GM12864 (cell line): ENCODE data around the gene PLCB2.

Experiments used
- DNase-seq: peaks from one replicate; pipeline ENCODE4 v3.0.0-alpha.2; 2011; ENCODE audit warnings: low read depth
- H3K4me3 ChIP-seq: 2 replicates; pipeline ENCODE4 v1.5.1; 2011; ENCODE audit warnings: mild to moderate bottlenecking, low read depth, low read length, control low read depth
- TF ChIP-seq, protein P1 (sequence below): IDR thresholded peaks from 2 replicates; pipeline ENCODE4 v1.5.1; 2011; ENCODE audit warnings: low read depth, mild to moderate bottlenecking, moderate library complexity, low read length, control low read depth, inconsistent platforms; ENCODE audit errors: missing control alignments

The PLCB2 gene

DNA sequence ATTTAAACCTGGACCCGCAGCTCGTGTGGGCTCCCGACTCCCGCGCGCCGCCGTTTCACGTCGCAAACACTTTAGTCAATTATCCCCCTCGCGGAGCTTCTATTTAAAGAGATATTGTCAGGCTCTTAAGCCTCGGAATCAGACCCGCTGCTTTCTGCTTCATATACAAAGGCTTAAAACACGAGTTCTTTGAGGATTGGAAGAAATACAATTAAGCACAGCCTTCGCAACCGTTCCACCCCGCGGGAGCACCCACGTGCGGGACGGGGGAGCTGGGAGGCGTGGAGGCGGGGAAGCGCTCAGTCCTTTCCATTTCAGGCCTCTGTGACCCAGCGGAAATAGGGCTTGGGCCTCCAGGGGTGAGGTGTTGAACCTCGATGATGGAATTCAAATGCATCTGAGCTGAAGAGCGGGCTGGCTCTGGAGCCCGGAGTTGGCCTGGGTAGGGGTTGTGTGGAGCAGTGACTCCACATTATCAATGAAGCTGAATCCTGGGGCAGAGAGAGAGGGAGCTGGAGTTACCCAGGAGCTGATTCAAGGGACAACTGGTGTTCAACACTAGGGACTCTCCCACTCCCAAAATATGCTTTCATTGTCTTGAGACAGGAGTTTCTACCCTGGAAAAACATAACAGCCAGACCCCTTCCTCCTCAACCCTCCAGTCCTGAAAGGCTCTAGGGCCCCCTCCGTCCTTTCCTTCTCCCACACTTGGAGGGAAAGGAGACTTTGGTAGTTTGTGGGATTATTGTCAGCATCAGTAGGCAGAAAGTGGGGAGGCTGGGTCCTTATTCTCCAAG is 27.3 kb downstream of the PLCB2 start:
- no peak for DNase-seq
- TF ChIP-seq, protein P1, sequence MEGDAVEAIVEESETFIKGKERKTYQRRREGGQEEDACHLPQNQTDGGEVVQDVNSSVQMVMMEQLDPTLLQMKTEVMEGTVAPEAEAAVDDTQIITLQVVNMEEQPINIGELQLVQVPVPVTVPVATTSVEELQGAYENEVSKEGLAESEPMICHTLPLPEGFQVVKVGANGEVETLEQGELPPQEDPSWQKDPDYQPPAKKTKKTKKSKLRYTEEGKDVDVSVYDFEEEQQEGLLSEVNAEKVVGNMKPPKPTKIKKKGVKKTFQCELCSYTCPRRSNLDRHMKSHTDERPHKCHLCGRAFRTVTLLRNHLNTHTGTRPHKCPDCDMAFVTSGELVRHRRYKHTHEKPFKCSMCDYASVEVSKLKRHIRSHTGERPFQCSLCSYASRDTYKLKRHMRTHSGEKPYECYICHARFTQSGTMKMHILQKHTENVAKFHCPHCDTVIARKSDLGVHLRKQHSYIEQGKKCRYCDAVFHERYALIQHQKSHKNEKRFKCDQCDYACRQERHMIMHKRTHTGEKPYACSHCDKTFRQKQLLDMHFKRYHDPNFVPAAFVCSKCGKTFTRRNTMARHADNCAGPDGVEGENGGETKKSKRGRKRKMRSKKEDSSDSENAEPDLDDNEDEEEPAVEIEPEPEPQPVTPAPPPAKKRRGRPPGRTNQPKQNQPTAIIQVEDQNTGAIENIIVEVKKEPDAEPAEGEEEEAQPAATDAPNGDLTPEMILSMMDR: no peak
- H3K4me3 ChIP-seq: no peak overlapping the region

DNA sequence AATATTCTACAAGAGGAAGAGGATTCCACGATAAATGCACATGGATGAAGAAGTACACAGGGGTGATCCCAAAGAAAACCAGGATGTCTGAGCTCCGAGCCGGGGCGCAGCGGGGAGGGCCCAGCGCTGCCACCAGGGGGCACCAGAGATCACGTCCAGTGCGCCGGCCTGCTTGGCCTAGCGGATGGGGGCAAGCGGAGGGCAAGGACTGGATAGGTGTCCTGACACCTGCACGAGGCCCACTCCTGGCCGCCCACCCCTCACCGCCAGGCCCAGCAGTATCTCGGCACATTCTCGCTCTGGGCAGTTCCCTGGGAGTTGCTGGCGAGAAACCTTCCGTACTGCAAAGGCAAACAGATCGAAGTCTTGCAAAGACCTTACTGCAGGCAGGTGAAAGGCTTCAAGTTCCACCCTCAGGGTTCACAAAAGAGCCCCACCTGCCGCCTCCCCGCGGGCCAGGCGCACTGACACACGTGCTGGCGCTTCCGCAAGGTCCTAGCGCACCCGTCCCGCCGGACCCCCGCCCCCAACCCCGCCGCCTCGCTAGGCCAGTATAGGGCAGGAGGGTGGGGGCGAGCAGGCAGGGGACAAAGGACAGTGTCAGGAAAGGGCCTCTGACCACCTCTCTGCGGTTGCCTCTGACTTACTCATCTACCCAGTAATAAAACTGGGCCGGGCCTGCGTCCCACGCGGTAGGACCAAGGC is 28.1 kb downstream of the PLCB2 start:
- no peak for DNase-seq
- H3K4me3 ChIP-seq: no peak overlapping the region
- TF ChIP-seq, protein P1: peak; percentile 89

DNA sequence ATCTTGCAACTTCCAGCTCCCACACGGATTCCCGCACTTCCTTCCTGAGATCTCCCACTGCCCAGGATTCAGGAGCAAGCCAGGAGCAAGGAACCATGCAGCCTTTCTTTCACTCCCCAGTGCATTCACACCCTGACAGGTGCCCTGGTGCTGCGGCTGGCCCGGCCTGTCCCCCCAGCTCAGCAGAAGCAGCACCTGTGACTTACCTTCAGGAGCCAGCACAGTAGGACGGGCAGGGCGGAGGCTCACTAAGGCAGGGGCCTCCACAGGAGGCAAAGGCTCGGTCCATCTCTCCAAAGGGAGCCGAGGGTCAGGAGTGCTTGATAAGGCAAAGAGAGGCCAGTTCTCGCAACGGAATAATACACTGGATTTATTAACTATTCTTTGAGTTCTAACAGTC is 29.7 kb downstream of the PLCB2 start:
- TF ChIP-seq, protein P1: no peak
- DNase-seq: no peak
- no peak overlapping the region for H3K4me3 ChIP-seq

DNA sequence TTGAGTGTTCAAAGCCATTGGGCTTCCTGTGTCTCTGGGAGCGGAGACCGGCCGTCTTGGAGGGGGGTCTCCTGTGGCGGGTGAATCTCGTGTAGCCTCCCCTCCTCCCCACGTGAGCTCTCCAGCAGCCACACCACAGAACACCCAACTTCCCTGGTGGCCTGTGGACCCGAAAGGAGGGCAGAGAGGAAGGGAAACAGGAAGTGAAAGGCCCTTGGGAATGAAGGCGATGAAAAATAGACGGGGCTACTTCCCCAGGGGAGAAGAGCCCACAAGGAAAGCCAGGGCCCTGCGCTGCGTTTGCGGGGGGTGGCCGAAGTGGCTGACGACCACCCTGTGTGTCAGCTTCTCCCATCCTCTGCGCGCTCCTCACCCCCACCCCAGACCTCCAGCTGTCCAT is 30.3 kb downstream of the PLCB2 start:
- DNase-seq: no peak
- H3K4me3 ChIP-seq: no peak overlapping the region
- TF ChIP-seq, protein P1: no peak

DNA sequence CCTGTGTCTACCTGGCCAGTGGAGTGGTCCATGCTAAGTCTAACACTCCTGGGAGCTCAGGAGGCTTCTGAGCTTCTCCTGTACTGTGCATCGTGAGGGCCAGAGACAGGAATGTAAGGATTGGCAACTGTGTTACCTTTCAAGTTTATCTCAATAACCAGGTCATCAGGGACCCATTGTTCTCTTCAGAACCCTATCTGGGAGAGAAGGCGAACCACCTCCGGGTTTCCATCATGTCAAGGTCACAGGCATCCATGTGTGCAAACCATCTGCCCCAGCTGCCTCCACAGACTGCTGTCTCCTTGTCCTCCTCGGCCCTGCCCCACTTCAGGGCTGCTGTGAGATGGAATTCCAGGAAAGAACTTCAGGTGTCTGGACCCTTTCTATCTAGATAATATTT is 30.8 kb downstream of the PLCB2 start:
- DNase-seq: no peak
- TF ChIP-seq, protein P1: no peak
- H3K4me3 ChIP-seq: no peak overlapping the region

DNA sequence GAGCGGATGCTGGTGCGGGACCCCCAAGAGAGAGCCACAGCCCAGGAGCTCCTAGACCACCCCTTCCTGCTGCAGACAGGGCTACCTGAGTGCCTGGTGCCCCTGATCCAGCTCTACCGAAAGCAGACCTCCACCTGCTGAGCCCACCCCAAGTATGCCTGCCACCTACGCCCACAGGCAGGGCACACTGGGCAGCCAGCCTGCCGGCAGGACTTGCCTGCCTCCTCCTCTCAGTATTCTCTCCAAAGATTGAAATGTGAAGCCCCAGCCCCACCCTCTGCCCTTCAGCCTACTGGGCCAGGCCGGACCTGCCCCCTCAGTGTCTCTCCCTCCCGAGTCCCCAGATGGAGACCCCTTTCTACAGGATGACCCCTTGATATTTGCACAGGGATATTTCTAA is 31.8 kb downstream of the PLCB2 start:
- TF ChIP-seq, protein P1: no peak
- DNase-seq: no peak
- no peak overlapping the region for H3K4me3 ChIP-seq
